GM18508 (cell line): ENCODE results near the gene EIF4E3.

Experiments
- ATAC-seq: cut with Tn5 transposase; IDR thresholded peaks from one replicate; pipeline ENCODE4 v1.9.1; 2021; ENCODE audit warnings: moderate number of reproducible peaks; ENCODE audit not compliant: insufficient read depth, unreplicated experiment

The EIF4E3 gene

GRCh38 chr3:71725271-71725991 is at the start of gene EIF4E3:
Gene EIF4E3 (minus strand): TSS chr3:71725402. CDS start chr3:71725367, 35 bp downstream.
- no peak for ATAC-seq

DNA sequence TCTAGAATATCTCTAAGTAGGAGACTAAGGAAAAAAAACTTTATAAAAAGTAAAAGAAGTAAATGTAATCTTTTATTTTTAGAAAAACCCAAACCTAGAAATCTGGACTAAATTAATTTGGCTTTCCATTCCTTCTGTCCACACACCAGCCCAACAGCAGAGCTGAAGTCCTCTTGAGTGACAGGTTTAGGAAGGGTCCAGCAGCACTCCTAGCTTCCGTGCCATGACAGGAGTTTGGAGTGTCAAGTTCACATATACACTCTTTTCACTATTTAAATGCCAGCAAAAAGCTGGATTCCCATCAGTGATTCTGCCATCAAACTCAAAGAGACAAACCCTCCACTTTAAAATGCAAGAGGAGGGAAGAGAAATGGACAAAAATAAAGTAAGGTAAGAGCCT is 46.7 kb upstream of the EIF4E3 start:
- no peak for ATAC-seq

- ATAC-seq = no peak
Measured at GRCh38 chr3:71771126-71771525, 45.9 kb upstream of the EIF4E3 start.

- ATAC-seq = no peak
Measured at GRCh38 chr3:71763426-71763825, 38.2 kb upstream of the EIF4E3 start.

- ATAC-seq = no peak
Measured at GRCh38 chr3:71760140-71760539, 34.9 kb upstream of the EIF4E3 start.

DNA sequence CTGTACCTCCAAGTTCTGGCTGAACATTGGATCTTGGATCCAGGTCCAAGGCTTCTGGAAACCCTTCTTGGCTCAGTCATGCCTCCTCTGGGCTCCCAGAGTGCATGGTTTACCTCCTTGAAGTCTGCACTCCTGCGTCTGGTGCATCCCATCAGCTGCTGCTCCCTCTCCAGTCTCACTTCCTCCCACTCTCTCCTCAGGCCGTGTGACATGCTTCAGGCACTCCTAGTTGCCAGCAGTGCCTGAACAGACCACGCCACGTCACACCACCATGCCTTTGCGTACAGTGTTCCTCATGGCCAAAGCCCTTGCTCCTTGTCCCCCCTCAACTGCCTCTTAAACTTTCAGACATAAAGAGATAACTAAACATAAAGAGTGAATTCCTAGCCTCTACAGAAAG is 34.2 kb upstream of the EIF4E3 start:
- no peak for ATAC-seq

DNA sequence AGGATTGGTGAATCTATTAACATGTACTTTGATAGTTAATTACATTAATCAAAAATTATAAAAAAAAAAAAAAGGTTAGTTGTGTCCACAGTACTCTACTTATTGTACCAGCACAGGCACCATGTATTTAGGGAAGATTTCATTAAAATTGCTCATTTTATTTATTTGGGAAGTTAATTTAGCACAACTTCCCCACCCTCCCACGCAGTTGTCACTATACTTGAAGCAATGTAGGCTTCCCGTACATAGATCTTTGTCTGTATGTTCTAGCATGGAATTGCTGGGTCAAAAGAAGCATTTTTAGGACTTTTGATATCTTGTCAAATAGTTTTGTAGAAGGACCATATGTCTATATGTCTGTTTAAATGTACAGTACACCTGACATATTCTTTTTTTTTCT is 32.9 kb upstream of the EIF4E3 start:
- ATAC-seq = no peak

DNA sequence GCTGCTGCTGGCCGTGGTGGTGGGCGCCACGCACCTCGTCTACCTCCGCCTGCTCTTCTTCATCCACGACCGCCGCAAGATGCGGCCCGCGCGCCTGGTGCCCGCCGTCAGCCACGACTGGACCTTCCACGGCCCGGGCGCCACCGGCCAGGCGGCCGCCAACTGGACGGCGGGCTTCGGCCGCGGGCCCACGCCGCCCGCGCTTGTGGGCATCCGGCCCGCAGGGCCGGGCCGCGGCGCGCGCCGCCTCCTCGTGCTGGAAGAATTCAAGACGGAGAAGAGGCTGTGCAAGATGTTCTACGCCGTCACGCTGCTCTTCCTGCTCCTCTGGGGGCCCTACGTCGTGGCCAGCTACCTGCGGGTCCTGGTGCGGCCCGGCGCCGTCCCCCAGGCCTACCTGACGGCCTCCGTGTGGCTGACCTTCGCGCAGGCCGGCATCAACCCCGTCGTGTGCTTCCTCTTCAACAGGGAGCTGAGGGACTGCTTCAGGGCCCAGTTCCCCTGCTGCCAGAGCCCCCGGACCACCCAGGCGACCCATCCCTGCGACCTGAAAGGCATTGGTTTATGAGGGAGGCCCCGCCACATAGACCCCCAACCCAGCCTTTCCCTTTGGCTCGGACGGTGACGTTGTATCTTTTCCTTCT is 29.5 kb upstream of the EIF4E3 start:
- ATAC-seq = no peak

- no peak for ATAC-seq
Measured at GRCh38 chr3:71753701-71754609, 28.8 kb upstream of the EIF4E3 start, which contains the start of gene GPR27. Gene GPR27 (plus strand): TSS chr3:71753855. CDS start chr3:71754050, 195 bp downstream.

DNA sequence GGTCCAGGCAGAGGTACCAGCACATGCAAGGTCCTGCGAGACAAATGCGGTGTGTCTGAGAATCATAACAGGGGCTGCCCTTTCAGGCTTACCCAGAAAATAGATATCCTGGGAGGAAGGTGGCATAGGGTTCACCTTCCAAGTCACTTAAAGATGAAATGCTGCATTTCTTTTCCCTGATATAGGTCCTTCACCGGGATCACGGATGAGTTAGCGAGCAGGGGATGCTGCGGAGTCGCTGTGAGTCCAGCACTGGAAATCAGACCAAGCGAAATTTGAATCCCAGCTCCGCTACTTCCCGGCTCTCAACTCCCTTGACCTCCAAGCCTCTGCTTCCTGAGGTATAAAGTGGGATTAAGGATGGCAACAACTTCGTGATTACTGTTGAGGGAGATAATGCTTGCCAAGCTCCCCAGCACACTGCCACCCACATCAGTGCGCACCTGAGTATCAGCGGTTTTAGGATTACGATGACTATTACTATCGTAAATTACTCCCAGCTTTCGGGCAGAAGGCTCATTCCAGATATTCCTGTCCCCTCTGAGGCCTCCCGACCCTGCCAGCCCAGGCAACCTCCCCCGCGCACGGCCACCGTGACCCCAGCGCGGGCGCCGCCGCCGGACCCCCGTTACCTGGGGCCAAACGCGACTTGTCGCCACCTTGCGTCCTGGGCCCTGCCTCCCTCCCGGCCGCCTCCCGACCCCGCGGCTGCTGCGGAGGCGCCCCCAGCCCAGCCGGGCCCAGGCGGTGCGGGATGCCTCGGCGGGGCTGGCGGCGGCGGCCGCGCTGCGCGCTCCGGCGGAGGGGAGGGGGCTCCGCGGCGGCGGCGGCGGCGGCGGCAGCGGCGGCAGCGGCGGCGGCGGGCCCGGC is 27.9 kb upstream of the EIF4E3 start:
- no peak for ATAC-seq

DNA sequence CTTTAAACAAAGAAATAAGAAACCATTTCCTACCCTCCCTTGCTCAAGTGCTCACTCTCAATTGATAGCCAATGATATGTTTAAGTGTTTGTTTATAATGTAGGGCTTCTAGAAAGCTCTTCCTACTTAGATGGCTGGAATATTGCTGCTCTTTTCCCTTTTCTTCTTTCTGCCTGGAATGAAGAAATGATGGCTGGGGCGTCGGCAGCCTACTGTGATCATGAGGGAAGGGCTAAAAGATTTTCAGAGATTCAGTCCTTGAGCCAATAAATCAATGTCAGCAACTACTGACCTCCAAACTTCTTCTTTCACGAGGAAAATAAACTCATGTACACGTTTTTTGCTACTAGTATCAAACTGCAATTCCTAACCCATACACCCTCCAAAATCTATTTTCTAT is 26.4 kb upstream of the EIF4E3 start:
- no peak for ATAC-seq

- ATAC-seq = no peak
Measured at GRCh38 chr3:71744738-71745137, 19.5 kb upstream of the EIF4E3 start.

DNA sequence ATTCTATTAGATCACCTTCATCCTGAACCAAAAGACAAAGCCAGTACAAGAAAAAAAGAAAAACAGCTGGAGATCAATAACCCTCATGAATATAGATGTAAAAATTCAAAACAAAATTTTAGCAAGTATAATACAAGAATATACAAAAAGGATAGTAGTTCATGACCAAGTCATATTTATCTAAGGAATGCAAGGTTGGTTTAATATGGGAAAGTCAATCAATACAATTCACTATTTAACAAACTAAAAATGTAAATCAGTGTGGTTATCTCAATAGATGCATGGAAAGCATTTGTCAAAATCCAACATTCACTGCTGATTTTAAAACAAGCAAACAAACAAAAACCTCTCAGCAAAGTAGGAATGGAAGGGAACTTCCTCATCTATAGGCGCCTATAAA is 17.4 kb upstream of the EIF4E3 start:
- no peak for ATAC-seq

DNA sequence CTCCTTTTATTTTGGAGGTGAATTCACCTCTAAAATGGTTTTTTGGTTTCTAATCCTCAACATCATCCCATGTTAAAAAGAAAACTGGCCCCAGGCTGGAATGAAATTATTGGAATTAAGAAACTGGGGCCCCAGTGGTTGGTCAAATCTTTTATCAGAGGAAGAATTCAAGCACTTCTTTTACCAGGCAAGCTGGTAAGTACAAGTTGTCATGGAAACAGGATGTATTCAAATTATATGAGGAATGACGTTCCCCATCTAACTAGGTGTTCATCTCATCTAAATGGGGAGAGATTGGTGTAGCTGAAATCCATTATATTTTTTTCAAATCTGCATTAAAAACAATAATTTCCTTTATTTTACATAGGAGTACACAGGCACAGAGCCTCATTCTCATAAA is 9.7 kb upstream of the EIF4E3 start:
- no peak for ATAC-seq

DNA sequence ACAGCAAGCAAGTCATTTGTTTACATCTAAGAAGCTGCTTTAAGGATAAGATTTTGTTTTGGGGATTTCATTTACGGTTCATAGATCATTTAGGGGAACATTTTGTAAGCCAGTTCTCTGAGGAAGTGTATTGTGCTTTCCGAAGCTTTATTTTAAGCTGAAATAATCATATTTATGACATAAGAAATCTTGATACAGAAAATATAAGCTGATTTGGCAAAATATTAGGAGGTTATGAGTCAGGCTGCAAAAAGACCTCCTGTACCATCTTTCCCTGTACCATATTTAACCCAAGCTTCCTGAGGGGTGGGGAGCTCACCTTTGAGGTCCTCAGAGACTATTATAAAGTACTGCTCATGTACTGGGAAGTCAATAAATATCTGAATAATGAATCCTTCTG is 8.1 kb upstream of the EIF4E3 start:
- ATAC-seq = no peak

GRCh38 chr3:71732637-71733036 is 7.4 kb upstream of the EIF4E3 start:
- ATAC-seq = no peak

GRCh38 chr3:71728632-71729342 is 3.6 kb upstream of the EIF4E3 start:
- ATAC-seq = no peak

DNA sequence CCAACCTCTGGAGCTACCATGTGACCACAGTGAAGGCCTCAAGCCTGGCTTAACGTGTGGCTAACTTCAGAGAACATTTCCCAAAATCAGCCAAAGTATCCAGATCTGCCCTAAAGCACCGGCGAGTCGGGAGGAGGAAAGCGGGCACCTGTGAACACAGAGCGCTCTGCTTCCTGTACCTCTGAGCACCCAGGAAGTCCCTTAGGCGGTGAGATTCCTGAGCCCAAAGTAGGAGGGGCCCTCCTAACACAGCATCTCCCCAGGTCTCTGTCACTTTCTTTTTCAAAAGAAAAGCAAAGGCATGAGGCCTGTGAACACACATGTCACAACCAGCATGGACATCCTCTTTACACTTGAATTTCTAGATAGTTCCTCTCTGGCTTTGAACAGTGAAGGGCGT is 944 bp upstream of the EIF4E3 start:
- ATAC-seq = no peak

DNA sequence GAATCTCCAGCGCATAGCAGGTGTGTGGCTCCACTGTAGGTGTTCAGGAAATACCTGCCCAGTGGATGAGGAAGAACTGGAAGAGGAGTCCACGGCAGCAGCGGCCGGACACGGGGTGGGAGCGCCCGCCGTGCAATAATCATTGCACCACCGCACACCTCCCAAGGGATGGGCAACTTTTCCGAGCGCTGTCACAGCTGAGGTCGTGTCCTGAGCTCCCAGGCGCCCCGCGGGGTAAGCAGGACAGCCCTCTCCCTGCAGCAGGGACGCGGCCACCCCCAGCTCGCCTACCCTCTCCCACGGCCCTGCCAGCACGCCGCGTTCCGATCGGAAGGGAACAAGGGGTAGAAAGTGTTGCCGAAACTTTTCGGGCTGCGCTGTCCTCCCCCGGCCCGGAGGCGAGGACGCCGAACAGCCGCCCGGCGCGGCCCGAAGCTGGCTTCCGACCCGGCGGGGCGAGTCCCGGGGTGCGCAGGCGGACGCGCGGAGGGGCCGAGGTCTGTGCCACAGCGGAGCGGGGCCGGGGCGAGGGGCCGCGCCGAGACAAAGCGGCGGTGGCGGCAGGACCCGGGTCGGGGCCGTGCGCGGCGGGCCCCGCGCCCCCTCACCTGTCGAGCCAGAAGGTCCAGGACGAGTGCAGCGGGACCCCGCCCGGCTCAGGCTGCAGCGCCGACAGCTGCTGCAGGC is 475 bp downstream of the EIF4E3 start:
- no peak for ATAC-seq
